Measurements from ENCODE around the gene FAM9A.
A peak's percentile ranks its signal among the peaks of the same experiment; 100 is the strongest.

FAM9A gene

DNA sequence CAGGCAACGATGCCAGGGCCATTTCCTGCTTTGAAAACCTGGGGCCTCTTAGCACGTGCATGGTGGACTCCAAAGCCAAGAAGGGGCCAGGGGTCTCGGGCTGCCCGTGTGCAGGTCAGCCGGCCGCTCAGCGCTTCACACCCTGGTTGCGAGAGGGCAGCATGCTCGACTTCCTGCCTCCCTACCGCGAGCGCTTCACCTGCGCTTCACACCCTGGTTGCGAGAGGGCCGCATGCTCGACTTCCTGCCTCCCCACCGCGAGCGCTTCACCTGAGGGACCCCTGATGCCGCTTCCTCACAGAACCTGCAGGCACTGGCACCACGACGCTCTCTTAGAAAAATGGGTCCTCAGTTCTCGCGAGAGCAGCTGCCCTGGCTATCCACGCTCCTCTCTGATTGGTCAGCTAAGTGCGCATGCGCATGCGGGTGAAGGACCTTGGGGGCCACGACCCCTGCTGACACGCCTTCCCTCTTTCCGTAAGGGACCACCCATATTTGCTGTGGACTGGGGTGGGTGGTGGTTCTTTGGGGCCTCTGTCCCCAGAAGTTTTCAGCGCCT lies at the start of gene FAM9A:
FAM9A (minus strand) TSS at position 343 of the 559 bp plus-strand sequence. CDS start 1,212 bp downstream, outside the sequence.
- no peak for DNase-seq (ENCODE audit: low spot score)

- no peak for DNase-seq (ENCODE audit: low spot score)
Observed at GRCh38 chrX:8850478-8850877, 49.3 kb upstream of the FAM9A start.

- no peak for DNase-seq (ENCODE audit: low spot score)
Observed at GRCh38 chrX:8849945-8850344, 48.8 kb upstream of the FAM9A start.

DNA sequence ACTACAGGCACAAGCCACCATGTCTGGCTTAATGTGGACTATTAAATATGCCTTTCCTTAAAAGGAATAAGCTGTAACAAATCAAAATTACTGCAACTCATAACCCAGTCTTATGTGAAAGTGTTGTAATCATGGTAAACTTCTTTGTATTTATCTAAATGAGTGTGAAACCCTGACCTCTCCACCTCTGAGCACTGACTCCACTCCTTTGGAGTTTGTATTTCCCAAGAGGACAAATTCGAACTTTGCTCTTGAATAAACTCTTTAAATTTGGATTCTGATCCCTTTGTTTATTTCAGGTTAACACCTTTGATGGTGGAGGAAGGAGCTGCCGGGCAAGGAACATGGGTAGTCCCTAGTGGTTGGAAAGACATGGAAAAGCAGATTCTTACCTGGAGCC lies 48.3 kb upstream of the FAM9A start:
- DNase-seq (ENCODE audit: low spot score) = no peak

DNA sequence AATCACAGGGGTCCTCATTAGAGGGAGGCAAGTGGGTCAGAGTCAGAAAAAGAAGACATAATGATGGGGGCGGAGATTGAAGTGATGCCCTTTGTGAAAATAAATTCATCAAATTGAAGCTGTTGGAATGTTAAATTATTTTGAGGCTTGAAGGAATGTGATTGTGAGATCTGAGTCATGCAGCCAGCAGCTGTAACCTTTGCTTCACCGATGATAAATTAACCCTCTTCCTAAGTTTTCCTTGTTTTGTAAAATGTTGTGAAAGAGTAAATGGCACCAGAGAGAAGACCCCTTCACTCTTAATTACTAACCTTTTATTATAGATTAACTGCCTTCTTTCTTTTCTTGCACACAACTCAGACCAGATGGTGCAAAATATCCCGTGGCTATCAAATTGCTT lies 47.7 kb upstream of the FAM9A start:
- DNase-seq (ENCODE audit: low spot score) = no peak

DNA sequence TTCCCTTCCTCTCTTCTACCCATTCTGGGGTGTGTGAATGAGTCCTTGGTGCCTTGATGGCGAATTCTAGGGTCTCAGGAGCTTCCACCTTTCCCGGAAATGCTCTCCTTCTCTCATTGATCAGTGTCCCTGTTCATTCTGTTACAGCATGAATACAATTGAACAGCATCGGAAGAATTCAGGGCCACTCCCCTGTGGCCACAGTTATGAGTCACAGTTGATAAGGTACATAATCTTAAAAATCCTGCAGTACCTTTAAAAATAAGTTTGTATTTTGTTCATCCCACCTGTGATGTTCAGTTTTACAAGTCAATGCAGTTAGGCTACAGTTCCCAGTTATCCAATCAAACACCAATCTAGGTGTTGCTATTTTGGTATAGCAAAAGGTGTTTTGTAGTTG lies 47.3 kb upstream of the FAM9A start:
- no peak for DNase-seq (ENCODE audit: low spot score)

- no peak for DNase-seq (ENCODE audit: low spot score)
Observed at GRCh38 chrX:8847360-8847759, 46.2 kb upstream of the FAM9A start.

GRCh38 chrX:8846266-8846665 lies 45.1 kb upstream of the FAM9A start:
- no peak for DNase-seq (ENCODE audit: low spot score)

DNA sequence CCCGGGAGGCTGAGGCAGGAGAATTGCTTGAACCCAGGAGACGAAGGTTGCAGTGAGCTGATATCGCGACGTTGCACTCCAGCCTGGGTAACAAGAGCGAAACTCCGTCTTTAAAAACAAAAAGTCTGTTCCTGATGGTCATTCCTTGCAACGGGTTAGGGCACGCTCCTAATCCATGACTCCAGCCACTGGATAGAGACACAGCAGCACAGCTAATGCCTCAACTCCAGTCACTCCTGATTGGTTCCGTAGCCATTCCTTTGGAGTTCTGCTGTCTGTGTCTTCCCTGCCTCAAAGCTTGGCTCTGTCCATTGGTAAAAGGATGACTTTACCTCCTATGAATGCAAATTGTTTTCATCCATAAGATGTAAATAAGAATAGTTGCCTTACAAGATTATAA lies 44.3 kb upstream of the FAM9A start:
- DNase-seq (ENCODE audit: low spot score) = no peak

DNA sequence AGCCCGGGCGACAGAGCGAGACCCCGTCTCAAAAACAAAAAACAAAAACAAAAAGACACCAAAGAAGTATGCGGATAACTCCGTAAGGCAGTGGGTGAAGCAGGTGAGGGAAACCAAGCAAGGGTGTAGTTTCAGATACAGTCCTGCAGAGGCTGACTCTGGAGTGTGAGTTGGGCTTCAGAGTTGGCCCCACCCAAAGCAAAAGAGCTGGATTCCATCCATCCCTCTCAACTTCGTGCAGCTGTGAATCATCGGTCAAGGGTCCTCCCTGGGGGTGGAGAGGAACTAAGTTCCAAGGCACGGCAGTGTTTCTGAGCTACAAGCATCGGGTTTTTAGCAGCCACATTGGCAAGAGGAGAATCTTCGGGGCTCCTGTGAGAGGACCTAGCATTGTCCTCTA lies 43.9 kb upstream of the FAM9A start:
- peak; percentile 29 for DNase-seq (ENCODE audit: low spot score)

DNA sequence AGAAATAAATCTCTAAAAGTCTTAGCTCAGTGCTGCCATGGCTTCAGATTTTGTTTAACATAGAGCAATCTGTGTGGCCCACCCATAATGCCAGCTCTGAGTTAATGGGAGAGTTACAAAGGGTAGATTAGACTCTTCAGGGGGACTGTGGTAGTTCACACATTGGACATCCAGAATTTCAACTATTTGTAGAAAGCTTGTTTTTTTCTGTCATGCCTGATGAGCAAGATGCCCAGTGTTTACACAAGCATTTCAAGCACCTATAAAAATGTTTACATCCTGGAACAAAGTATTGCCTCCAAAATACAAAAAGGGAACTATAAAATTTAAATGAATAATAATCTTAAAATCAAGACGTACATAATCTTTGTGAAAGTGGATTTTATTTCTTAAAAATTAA lies 43.0 kb upstream of the FAM9A start:
- DNase-seq (ENCODE audit: low spot score) = no peak

DNA sequence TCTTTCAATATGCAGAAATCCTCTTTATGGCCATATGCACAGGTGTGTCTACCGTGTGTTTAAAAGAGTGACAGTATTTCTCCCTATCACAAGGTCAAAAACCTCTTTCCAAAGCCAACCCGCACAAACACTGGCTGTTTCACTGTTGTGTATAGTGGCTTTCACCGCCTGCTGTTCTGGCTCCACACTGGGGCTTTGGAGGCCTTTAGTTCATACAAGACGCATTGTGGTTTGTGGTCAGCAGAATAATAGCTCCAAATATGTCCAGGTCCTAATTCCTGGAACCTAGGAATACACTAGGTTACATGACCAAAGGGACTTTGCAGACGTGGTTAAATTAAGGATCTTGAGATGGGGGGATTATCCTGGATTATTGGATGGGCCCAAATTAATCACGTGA lies 40.7 kb upstream of the FAM9A start:
- DNase-seq (ENCODE audit: low spot score) = no peak

DNA sequence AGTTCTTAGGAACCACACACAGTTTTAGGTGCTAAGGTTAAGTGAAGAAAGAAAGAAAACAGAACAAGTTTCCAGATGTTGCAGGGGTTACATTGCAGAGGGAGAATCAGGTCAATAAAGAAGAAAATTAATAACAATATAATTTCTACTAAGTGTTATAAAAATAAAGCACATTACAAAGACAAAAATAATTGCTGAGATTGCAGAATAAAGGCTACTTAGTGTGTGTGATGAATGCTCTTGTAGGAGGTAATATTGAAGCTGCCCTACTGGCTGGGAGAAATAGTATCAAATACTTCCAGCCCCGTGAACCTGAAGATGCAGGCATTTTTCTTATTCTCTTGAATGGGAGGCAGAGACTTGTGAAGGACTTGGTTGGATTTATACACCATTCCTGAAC lies 33.2 kb upstream of the FAM9A start:
- no peak for DNase-seq (ENCODE audit: low spot score)

DNA sequence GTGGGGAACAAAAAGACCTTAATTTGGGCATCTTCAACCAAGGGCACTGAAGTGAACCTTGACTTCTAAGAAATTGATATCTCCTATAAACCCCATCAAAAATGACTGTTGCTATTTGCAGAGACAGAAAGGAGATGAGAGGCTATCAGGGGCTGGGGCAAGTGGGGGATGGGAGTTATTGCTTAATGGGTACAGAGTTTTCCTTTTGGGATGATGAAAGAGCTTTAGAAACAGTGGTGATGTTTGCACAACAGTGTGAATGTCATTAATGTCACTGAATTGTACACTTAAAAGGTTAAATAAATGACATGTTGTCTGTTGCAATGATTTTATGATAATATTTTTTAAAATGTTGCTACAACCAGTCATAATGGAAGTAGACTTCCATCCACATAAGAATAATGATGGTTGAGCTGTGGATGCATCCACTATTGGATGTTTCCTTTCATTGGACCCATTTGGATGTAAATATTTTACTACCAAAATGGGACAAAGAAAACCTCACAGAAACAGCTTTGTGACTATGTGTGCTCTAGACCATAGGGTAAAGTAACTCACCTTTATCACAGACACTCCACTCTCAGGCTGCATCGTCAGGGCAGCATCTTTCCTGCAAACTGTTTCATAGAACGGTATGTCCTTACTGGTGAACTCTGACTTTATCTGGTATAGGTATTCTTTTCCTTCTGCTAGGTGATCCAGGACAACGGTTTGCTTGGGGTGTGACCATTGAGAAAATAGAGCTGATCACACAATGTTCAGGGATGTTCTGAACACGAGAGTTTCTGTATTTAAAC lies 31.6 kb upstream of the FAM9A start:
- no peak for DNase-seq (ENCODE audit: low spot score)

- no peak for DNase-seq (ENCODE audit: low spot score)
Observed at GRCh38 chrX:8823698-8824097, 22.5 kb upstream of the FAM9A start.

- DNase-seq (ENCODE audit: low spot score) = no peak
Observed at GRCh38 chrX:8822002-8822401, 20.8 kb upstream of the FAM9A start.

DNA sequence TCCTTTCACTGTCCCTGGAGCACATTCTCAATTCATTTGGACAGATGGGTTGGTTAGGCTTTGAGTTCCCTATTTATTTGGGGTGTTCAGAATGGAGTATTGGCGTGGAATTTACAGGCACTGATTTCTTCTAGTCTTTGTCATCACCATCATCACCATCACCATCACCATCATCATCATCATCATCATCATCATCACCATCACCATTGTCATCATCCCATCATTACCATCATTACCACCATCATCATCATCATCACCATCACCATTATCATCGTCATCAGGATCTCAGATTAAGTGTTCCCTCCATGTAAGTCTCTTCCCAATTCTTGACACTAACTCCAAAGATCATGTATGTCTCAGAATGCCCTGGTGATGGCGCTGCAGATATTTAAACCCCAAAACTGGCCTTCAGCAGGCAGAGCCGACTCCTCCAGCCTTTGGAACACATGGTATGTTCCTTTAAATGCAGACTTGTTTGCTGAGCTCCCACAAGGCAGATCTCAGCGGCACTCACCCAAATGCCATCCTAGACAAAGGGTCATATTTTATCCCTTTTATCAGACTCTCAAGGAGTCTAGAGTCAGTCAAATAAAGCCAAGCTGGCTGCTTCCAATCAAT lies 19.8 kb upstream of the FAM9A start:
- DNase-seq (ENCODE audit: low spot score) = no peak

- DNase-seq (ENCODE audit: low spot score) = peak; percentile 0
Observed at GRCh38 chrX:8815460-8816065, 14.4 kb upstream of the FAM9A start.

GRCh38 chrX:8813036-8813435 lies 11.9 kb upstream of the FAM9A start:
- no peak for DNase-seq (ENCODE audit: low spot score)

DNA sequence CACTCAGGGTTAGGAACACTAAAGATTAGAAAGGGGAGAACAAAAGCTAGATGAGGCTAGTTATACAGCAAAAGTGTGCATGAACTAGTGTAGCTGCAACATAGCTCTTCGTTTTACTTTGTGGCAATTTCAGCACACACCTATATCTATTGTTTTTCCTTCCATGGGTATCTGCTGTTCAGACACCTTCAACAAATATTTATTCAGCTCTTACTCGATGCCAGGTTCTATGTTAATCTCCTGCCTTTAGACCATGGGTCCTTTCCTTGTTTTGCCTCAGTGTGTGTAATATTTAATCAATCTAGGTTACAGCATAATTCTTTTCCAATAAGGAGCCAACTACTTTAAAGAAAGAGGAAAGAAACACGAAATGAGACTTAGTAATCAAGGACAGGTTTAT lies 10.4 kb upstream of the FAM9A start:
- DNase-seq (ENCODE audit: low spot score) = no peak

GRCh38 chrX:8808661-8809060 lies 7.5 kb upstream of the FAM9A start:
- no peak for DNase-seq (ENCODE audit: low spot score)

GRCh38 chrX:8805974-8806373 lies 4.8 kb upstream of the FAM9A start:
- DNase-seq (ENCODE audit: low spot score) = no peak

DNA sequence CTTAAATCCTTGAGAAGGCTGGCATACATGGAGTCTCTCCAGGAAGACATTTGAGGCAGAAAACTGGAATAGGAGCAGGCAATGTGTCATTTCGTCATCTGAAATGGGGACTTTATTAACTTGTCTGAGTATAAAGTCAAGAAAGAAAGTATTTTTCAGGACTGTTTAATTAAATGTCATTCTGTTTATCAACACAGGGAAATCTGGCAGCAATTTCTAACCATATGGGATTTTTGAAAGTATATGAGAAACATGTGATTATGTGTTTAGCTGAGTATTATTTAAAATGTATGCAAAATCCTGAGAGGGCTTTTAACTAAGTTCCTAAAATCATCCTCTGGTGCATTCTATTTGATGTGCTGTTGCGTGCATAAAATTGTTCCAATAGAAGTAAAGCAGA lies 3.9 kb upstream of the FAM9A start:
- no peak for DNase-seq (ENCODE audit: low spot score)

All from LoVo (cell line).